GM18520 (cell line): ENCODE measurements around the gene RPL32.

Experiments
- ATAC-seq: cut with Tn5 transposase; IDR thresholded peaks from one replicate; pipeline ENCODE4 v1.9.1; 2021; ENCODE audit not compliant: unreplicated experiment

Gene RPL32

DNA sequence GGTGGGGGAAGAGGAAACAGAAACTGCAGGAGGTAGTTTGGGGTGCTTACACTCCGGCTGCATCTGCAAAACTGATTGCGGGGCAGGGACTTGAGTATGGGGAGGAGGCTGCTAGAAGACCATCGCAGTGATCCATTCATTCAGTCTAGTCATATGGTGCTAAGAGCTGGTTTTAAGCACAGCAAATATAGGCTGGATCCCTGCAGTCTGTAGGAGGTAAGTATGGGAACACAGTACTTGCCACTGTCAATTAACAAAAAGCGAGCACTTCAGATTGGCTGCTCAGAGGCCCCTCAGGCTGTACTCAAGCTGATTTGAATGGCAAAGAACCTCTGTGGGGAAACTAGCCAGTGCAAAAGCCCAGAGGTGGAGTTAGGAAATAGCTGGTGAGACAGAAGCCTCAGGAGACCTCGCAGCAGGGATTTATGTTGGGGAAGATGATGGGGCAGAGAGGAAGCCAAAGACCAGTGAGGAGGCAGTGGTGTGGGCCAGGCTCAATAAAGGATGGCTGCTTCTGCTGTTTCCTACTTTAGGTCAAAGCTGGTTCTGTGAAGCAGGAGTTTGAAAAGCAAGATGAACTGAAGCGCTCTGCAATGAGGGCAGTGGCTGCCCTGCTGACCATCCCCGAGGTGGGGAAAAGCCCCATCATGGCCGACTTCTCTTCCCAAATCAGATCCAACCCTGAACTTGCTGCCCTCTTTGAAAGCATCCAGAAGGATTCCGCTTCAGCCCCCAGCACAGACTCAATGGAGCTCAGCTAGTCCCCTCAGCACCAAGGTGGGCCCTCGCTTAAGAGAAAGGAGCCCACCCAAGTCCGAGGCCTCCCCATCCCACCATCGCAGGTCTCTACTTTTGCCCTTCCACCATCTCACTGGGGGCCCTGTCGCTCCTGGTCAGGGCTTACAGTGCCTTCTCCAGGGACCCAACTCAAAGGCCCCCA, 7.9 kb downstream of the RPL32 start:
- ATAC-seq = no peak

DNA sequence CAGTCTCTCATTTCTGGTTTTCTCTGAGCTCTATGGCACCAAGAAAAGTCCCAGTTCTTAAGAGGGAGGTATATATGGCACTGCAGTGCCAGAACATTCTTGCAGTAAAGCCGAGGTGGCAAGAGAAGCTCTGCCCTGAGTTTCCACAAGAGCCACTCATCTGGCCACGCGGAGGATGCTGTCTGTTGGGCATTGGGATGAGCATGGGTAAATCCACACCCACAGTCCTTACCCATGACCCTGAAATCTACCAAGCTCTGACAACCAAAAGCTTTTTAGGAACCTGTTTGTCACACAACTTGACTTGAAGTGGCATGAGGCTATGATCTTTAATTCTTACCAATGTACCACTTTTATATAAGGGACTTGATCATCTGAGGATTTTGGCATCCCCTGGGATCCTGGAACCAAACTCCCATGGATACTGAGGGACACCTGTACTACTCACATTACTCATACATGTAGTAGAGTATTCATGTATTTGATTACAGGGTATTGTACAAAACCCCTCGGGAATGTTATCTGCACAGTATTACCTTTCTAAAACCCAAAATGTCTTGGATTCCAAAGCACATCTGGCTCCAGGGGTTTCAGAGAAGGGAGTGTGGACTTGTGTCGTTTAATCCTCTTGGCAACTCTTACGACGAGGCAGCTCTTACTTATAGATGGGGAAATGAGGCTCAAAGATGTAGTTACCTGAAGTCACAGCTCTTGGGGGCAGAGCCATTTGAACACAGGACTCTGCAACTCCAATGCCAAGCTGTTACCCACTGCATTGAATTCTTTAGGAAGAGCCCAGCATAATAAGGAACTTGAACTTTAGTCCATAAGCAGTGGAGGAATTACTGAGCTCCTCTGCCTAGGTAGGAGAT, 8.8 kb downstream of the RPL32 start:
- ATAC-seq = no peak

DNA sequence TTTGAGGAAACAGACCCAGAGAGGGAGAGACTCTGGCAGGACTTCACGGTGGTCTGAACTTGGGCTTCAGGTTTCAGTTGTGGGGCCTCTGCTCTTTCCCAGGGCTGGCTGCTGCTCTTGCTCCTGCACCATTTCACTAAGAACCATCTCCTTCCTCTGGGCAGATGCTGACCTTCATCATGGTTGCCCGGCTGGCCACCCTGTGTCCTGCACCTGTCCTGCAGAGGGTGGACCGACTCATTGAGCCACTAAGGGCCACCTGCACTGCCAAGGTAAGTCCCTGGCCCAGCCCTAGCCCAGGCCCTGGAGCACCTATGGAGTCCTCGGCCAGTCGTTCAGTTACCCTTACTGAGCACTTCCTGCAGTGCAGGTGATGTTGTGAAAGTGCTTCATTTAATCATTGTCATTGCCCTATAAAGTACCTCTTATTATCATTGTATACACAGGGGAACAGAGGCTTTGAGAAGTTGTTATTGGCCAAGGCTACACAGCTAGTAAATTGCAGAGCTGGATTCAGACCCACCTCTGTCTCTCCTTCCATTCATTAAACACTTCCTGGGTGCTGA, 10.0 kb downstream of the RPL32 start:
- no peak for ATAC-seq

DNA sequence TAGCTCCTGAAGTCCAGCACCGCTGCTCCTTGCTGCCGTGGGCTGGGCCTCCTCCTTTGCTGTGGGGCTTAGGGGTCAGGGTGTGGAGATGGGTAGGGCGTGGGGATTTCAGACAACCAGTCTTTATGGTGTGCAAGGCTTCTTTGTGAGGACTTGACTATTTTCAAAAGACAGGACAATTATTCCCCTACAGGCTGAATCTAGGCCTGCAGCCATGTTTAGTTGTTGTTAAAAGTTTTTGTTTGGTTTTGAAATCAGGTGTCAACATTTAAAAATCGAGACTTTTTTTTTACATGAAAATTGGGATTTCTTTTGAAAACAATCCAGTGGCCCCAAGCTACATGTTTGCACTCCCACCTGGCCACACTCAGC, 10.6 kb downstream of the RPL32 start:
- no peak for ATAC-seq

DNA sequence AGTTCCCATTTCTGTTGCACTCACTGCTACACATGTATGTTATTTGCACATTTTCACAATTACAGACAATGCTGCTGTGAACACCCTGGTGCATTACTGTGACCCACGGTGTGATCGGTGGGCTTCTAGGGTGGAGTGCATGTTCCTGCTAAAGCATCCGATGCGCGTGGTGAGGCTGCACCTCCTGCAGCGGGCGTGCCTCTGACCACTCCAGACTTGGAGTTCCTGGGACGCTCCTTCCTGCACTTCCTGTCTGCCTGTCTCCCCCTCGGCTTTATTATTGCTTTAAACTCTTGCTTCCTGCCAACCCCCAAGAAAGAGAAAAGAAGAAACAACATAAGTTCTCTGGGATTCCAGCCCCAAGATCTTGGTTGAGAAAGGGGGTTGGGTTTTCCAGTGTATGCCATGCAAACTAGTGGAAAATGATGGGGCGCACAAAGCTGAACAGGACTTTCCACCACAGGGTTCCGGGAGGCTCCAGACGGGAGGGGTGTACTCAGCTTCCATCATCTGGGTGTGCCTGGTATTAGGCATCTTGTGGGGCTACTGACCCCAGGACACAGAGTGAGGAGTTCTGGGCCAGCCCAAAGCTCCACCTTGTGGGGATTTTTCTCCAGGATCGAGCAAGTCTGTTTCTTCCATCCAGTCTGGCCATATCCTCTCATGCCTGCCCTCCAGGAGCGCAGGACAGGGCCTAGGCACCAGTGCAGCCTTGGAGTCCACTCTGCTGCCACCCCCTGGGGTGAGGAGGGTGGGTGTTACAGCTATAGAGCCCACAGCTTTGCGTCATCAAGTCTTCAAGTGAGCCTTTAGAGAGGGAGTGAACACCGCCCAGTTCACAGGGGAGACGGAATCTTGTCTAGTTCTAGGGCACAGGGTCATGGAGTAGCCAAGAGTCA, 11.2 kb downstream of the RPL32 start:
- ATAC-seq = no peak

DNA sequence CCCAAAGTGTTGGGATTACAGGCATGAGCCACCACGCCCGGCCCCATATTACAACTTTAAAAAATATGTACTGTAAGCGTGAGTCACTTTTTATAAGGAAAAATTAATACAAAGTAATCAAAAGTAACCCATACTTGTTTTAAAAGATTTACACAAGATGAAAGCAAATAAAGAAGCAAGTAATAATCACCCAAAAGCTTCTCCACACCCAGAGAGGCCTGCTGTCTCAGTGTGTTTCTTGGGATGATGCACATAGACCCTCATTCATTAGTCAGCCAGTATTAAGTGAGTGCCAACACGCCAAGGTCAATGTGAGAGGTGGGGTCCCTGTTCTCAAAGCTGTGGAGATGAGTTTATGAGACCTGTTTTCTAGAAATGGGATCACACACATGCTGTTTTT, 12.0 kb downstream of the RPL32 start:
- ATAC-seq = no peak

DNA sequence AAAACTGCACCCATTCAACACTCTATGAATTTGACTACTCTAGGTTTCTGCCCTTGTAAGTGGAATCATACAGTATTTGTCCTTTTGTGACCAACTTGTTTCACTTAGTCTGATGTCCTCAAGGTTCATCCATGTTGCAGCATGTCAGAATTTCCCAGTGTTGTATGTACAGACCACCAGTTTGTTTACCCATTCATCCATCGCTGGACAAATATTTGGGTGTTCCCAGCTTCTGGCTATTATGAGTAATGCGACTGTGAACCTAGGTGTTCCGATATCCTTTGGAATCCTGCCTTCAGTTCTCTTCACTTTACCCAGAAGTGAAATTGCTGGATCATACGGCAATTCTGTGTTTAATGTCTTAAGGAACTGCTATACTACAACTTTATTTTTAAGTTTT, 12.6 kb downstream of the RPL32 start:
- ATAC-seq = no peak

DNA sequence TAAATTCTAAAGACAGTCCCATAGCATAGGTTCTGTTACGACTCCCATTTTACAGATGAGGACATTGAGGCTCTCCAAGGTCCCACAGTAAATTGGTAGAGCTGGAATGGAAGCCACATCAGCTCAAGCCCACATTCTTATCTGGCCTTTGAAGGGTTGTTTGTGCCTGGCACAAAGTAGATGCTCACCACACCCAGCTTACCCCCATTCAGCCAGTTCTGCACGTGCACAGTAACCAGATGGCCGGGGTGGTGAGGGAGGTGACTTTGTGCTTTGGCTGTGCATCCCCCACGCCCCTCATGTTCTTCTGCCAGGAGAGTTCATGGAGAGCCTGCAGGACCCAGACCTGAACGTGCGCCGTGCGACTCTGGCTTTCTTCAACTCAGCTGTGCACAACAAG, 16.2 kb downstream of the RPL32 start:
- ATAC-seq = no peak

DNA sequence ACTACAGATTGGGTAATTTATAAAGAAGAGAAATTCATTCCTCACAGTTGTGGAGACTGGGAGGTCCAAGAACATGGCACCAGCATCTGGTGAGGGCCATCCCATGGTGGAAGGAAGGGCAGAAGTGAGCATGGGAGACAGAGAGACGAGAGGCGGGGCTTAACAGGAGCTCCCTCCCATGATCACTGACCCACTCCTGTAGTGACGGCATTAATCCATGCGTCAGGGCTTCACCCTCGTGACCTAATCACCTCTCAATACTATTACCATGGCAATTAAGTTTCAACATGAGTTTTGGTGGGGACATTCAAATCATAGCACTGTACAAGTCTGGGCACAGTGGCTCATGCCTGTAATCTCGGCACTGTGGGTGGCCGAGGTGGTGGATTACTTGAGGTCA, 17.1 kb downstream of the RPL32 start:
- ATAC-seq = no peak

DNA sequence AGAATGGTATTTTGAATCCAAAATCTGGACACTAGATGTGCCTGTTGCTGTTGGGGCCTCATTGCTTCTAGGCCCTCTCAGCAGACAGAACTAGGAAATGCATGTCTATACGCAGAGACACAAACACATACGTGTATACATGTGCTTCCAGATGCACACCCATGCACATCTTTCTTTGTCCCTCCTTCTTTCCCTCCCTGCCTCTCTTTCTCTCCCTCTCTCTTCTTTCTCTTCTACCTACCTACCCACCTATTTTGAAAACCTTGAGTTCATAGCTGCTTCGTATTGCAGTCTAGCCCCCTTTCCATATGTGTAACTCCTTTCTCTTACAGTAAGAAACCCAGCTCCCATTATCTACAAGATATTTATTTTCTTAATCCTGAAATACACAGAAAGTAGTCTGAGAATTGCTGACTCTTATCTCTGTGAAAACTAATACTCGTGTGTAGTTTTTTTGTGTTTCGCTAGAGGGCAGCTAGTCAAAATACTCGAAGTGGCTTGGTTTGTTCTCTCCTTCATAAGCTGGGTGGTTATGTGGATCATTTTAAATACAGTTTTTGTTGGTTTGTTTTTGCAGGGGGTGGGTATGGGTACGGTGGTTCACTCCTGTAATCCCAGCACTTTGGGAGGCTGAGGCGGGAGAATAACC, 18.5 kb downstream of the RPL32 start:
- ATAC-seq = no peak

DNA sequence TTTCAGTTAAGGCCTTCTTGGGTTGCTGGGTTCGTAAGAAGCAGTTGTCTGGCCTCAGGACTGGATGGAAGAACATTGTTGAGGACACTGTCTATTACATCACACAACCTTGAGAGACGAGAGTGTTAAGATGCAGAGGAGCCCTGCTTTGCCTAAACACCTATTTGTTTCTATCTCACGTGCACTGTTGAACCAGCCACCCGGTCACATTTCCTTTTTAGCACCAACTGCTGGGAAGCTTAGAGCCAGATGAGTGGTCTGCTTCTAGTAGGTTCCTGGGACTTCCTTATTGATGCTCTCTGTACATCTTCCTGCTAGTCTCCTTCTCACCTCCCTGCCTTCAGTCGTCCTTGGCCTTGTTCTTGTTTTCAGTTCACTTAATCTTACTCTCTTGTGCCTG, 22.6 kb downstream of the RPL32 start:
- ATAC-seq = no peak

DNA sequence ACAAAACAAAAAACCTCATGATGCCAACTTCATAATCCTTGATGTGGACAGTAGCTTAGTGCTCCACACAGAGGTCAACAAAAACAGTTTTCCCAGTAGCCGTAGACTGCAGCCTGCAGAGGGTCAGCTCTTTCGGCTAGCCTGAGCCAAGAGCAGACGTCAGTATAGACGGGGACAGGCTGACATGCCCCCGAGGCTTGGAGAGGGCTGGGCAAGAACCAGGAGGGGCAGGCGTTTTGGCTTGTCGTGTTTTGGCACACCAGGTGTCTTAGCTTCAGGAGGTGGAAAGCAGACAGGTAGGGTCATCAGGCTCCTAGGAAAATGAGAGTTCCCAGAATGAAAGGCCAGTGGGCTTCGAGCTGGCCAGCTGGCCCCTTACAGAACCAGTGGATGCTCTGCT, 23.1 kb downstream of the RPL32 start:
- no peak for ATAC-seq

DNA sequence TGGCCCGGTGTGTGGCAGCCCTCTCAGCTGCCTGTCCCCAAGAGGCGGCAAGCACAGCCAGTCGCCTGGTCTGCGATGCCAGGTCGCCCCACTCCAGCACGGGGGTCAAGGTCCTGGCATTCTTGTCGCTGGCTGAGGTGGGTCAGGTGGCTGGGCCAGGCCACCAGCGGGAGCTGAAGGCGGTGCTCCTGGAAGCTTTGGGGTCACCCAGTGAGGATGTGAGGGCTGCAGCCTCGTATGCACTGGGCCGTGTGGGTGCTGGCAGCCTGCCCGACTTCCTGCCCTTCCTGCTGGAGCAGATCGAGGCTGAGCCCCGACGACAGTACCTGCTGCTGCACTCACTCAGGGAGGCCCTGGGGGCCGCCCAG, 24.0 kb downstream of the RPL32 start:
- no peak for ATAC-seq

DNA sequence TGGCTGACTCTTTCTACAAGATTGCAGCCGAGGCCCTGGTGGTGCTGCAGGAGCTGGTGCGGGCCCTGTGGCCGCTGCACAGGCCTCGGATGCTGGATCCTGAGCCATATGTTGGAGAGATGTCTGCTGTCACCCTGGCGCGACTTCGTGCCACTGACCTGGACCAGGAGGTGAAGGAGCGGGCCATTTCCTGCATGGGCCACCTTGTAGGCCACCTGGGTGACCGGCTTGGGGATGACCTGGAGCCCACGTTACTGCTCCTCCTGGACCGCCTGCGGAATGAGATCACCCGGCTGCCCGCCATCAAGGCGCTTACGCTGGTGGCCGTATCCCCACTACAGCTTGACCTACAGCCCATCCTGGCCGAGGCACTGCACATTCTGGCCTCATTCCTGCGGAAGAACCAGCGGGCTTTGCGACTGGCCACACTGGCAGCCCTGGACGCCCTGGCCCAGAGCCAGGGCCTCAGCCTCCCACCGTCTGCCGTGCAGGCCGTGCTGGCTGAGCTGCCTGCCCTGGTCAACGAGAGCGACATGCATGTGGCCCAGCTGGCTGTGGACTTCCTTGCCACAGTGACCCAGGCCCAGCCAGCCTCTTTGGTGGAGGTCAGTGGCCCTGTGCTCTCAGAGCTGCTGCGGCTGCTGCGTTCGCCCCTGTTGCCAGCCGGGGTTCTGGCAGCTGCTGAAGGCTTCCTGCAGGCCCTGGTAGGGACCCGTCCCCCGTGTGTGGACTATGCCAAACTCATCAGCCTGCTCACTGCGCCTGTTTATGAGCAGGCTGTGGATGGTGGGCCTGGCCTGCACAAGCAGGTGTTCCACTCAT, 24.6 kb downstream of the RPL32 start:
- ATAC-seq = no peak

DNA sequence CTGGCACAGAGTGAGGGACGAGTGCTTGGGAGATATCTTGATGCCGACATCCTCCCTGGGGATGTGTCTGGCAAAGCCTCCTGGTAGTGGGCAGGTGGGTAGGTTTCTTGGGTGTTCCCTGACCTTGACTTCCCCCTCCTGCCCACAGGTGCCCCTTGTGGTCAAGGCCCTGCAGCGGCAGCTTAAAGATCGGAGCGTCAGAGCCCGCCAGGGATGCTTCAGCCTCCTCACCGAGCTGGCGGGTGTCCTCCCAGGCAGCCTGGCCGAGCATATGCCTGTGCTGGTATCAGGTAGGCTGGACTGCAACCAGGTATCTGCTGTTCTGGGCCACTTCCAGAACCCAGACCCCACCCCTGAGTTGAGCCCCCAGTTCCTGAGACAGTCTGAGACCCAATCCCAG, 25.6 kb downstream of the RPL32 start:
- ATAC-seq = no peak

DNA sequence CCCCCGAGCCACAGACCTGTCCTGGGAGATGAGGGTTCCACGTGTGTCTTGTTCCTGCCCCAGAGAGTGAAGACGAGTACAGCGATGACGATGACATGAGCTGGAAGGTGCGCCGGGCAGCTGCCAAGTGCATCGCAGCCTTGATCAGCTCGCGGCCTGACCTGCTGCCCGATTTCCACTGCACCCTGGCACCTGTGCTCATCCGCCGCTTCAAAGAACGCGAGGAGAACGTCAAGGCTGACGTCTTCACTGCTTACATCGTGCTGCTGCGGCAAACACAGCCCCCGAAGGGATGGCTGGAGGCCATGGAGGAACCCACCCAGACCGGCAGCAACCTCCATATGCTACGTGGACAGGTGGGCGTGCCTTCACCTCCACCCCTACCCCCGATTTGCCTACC, 26.3 kb downstream of the RPL32 start:
- ATAC-seq = no peak

DNA sequence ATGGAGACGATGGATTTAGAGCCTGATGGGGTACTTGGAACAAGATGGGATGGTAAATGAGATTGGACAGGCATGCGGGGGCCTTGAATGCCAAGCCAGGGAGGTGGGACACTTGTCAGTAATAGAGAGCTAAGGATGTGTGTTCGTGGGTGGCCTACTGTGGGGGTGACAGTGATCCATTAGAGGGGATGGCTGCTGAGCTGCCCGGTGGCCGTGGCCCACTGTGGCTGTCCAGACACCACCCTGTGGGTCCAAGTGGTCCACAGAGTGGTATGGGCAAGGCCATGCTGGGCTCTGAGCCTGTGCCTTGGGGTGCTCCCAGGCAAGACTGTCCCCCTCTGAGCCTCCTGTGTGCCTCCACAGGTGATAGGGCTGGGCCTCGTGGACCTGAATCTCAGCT, 27.4 kb downstream of the RPL32 start:
- no peak for ATAC-seq

DNA sequence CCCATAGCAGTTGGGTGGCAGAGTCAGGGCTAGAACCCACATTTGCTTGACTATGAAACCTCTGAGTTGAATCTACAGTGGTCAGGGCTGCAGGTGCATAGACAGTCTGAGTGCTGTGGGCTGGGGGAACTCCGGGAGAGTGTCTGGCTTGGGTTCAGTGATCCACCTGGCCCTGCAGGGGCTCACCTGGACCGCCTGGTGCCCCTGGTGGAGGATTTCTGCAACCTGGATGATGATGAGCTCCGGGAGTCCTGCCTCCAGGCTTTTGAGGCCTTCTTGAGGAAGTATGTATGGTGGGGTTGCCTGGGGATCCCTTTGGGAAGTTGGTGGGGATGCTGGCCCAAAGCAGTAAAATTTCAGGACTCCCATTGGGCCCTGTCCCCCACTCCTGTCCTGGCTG, 28.6 kb downstream of the RPL32 start:
- no peak for ATAC-seq

DNA sequence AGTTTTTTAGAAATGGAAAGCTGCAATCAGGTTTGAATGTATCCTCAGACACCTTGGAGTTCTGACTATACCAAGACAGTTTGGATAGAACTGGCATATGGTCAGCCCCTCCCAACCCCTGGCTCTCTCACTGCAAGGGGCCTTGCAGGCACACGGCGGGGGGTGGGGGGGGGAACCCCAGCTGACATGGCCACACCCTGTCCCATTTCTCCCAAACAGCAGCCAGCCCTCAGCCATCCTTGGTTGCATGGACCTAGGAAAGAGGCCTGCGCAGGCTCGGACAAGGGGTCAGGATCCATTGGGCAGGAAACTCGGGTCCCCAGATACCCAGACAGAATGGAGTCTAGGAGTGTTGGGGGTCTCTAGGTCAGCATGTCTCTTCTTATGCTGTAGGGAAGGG, 30.4 kb downstream of the RPL32 start:
- ATAC-seq = no peak
